H1 (cell line): ENCODE measurements around the gene VAV2. TPM values are rescaled to one million over a fixed set of nuclear protein-coding genes. Genes with fewer than 3 reads are reported as not detected.

ENCODE experiments used
- BRCA1 ChIP-seq: IDR thresholded peaks from 2 replicates; pipeline ENCODE4 v1.6.1; 2012; ENCODE audit warnings: low read depth, low read length, improper control_type of control experiment
- CEBPB ChIP-seq: IDR thresholded peaks from 2 replicates; pipeline ENCODE4 v1.6.1; 2012; ENCODE audit warnings: low read depth, low read length
- EZH2 ChIP-seq: fragments of 200-600 bp; sonication (generic); IDR thresholded peaks from 2 replicates; pipeline ENCODE4 v1.7.1; 2012; ENCODE audit warnings: low read depth, mild to moderate bottlenecking, moderate library complexity, low read length, inconsistent platforms; ENCODE audit not compliant: severe bottlenecking
- SRF ChIP-seq: IDR thresholded peaks from 2 replicates; pipeline ENCODE4 v1.6.1; 2011; ENCODE audit warnings: mild to moderate bottlenecking, low read depth, low read length, moderate library complexity
- TCF12 ChIP-seq: IDR thresholded peaks from 2 replicates; pipeline ENCODE4 v1.6.1; 2011; ENCODE audit warnings: low read depth, mild to moderate bottlenecking, low read length
- polyA plus RNA-seq, 7 experiments: library from polyadenylated mRNA; depleted of rRNA in 3 of 7; stranded (reverse) in 5 of 7; unstranded in 2 of 7; fragments of >200 nt in 5 of 7; fragments of 200-250 nt in 2 of 7; gene quantifications; 1 replicate in 5 of 7; 2 replicates in 1 of 7; 4 replicates in 1 of 7; pipeline versions ENCODE4 v1.2.1 to v1.2.3, GENCODE V29; 2011 to 2013; ENCODE audit warnings: missing spikeins in 2 of 7, mixed read lengths in 2 of 7
- total RNA-seq: library from RNA; stranded (reverse); fragmentation: NEBNext Ultra II Directional; extraction: Animal tissue kit (Norgen Biotek cat#: 25700); gene quantifications from 2 replicates; pipeline ENCODE4 v1.2.1, GENCODE V29; 2021
- TF ChIP-seq, protein P1 (sequence below): IDR thresholded peaks from 2 replicates; pipeline ENCODE4 v1.6.1; 2012; ENCODE audit warnings: low read length, inconsistent platforms

Gene VAV2
- total and polyA plus RNA-seq, 2 of the 8 experiments (the other 6 are each of a cell fraction or from before 2014, with no cell fraction given): 13.6 to 37.6 TPM

DNA sequence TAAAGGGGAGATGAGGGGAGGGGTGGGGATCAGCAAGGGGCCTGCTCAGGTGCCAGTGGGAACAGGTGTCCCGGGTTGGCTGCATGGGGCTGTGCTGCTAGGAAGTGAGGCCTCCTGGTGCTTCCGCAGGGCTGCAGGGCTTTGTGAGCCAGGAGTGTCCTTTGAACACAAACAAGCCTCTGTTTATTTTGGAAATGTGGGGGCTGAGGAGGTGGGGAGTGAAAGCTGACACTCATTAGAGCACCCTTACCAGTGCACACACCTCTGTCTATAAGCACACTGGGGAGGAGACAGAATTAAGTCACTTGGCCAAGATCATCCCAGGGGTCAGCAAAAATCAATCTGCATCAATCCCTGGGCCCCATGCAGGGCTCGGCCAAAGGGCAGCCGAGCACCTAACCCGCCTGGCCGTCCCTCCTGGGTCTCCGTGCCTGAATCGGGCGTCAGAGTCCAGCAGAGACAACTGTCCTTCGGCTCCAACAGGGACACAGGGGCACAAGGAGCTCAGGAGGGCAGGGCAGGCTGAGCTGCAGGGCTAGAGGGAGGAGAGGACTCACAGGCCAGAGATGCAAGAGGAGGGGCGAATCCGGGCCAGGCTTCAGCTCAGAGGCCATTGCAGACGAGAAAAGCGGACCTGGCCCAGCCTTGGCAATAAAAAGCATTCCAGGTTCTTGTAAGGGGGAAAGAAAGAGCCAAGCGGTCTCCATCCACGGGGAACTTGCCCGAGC lies 99.8 kb downstream of the VAV2 start (continued):
- TF ChIP-seq CEBPB: no peak
- no peak for TF ChIP-seq EZH2
- TF ChIP-seq BRCA1: no peak
- TF ChIP-seq SRF: no peak
- TF ChIP-seq TCF12: no peak
- TF ChIP-seq, protein P1, sequence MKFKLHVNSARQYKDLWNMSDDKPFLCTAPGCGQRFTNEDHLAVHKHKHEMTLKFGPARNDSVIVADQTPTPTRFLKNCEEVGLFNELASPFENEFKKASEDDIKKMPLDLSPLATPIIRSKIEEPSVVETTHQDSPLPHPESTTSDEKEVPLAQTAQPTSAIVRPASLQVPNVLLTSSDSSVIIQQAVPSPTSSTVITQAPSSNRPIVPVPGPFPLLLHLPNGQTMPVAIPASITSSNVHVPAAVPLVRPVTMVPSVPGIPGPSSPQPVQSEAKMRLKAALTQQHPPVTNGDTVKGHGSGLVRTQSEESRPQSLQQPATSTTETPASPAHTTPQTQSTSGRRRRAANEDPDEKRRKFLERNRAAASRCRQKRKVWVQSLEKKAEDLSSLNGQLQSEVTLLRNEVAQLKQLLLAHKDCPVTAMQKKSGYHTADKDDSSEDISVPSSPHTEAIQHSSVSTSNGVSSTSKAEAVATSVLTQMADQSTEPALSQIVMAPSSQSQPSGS: no peak
- TF ChIP-seq, all 59 proteins: peak for 0
